Caki2 (cell line): ENCODE data around the gene STPG3. TPM values are rescaled to one million over a fixed set of nuclear protein-coding genes. Genes with fewer than 3 reads are reported as not detected.

Experiments
- DNase-seq: peaks from one replicate; pipeline ENCODE4 v3.0.0-alpha.2; 2015; ENCODE audit warnings: low read depth
- in situ Hi-C: cut with HindIII; loops from 2 replicates; pipeline ENCODE4 v1.10.0; 2016; ENCODE audit warnings: low sequenced_read_pairs, low pct_unique_long_range_greater_than_20kb, mixed read lengths
- total RNA-seq: library from RNA; depleted of rRNA; stranded (reverse); fragments of >200 nt; shearing (Covaris generic); gene quantifications from 2 replicates; pipeline ENCODE4 v1.2.3, GENCODE V29; 2014; ENCODE audit warnings: low replicate concordance; rRNA removed

The STPG3 gene
- total RNA-seq = not detected in 2 replicates

GRCh38 chr9:137251194-137251461 is at the start of gene STPG3:
TSS of gene STPG3 (plus strand) at chr9:137251286. CDS start at chr9:137251287, 1 bp downstream.
- DNase-seq = no peak

DNA sequence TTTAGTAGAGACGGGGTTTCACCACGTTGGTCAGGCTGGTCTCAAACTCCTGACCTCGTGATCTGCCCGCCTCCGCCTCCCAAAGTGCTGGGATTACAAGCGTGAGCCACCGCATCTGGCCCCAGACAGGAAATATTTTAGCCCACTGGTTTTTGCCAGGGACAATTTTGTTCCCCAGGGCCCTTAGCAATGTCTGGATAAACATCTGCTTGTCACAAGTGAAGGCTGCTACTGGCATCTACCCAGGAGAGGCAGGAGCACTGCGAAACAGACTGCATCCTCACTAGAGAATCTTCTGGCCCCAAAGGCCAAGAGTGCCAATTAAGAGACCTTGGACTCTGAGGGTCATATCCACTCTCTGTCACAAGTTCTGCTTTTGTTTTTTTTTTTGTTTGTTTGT is 48.1 kb upstream of the STPG3 start:
- DNase-seq = no peak
- in situ Hi-C loops = no loop called here

More at GRCh38 chr9:137251194-137251461, at the start of gene STPG3:
- in situ Hi-C loops = no loop called here

DNA sequence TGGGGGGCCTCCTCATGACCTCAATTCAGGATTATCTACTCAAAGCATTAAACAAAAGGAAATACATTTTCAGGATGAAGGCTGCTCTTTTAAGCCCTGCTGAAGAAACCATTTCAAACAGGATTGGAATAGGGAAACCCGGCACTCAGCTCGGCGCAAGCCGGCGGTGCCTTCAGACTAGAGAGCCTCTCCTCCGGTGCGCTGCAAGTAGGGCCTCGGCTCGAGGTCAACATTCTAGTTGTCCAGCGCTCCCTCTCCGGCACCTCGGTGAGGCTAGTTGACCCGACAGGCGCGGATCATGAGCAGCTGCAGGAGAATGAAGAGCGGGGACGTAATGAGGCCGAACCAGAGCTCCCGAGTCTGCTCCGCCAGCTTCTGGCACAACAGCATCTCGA is 46.4 kb upstream of the STPG3 start:
- no peak for DNase-seq
- in situ Hi-C loops = no loop called here

GRCh38 chr9:137205126-137206069 is 45.7 kb upstream of the STPG3 start, which contains the start of the genes NDOR1 and TMEM203:
TSS of gene NDOR1 (plus strand) at chr9:137205700. CDS start at chr9:137205778, 78 bp downstream.
TSS of gene TMEM203 (minus strand) at chr9:137205648. CDS start at chr9:137205414, 234 bp downstream.
- in situ Hi-C loops = no loop called here
- peak; percentile 66 for DNase-seq

GRCh38 chr9:137206602-137207001 is 44.5 kb upstream of the STPG3 start:
- in situ Hi-C loops = no loop called here
- DNase-seq = no peak

DNA sequence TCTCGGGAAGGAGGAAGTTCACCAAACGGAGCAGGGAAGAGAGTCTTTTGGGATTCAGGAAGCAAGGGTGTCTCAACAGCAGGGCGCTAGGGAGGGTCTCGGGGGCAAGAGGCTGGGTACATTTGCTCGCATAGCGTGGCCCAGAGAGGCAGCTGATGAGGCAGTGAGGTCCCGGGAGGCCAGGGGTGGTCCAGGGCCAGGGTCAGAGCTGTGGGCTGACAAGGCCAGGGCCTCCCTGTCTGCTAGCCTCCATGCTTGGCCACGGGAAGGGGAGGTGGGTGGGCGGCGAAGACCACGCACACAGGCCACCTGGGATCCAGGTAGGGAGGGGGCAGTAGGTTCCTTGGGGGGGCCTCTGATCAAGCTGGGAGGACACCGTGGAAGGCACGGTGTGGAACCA is 39.6 kb upstream of the STPG3 start:
- in situ Hi-C loops = no loop called here
- DNase-seq = no peak

- no peak for DNase-seq
- in situ Hi-C loops = no loop called here
Observed at GRCh38 chr9:137212520-137212919, 38.6 kb upstream of the STPG3 start.

DNA sequence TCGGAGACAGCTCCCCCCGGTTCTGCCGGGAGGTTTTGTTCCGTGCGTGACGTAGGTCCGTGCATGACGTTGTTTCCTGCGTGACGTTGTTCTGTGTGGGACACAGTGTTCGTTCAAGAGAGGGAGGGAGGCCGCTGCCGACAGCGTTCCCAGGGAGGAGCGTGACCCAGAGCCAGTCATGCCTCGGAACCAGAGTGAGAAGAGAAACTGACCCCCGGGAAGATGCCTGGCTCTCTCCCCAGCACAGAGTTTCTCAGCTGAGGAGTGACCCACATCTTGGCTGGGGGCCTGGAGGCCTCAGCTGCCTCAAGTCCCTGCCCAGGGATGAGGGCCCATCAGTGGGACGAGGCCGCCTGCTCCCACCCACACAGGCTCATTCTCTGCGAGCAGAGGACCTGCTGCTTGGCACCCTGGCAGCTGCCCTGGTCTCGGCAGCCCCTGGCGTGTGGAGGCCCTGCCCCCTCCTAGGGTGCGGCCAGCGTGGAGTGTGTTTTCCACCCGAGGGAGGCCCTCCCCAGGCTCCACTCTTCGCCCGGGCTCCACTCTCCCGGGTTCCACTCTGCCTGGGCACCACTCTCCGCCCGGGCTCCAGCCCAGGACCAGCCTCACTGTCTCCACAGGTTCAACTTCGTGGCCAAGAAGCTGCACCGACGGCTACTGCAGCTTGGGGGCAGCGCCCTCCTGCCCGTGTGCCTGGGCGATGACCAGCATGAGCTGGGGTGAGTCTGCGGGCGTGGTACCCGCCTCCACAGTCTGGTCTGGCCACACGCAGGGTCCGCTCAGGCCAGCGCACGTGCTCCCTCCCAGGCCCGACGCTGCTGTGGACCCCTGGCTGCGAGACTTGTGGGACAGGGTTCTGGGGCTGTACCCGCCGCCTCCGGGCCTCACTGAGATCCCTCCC is 37.7 kb upstream of the STPG3 start:
- in situ Hi-C loops = no loop called here
- DNase-seq = no peak

- in situ Hi-C loops = no loop called here
Observed at GRCh38 chr9:137214620-137215019, 36.5 kb upstream of the STPG3 start.

GRCh38 chr9:137215196-137215986 is 35.7 kb upstream of the STPG3 start:
- in situ Hi-C loops = no loop called here
- DNase-seq = no peak

More at GRCh38 chr9:137214620-137215019, 36.5 kb upstream of the STPG3 start:
- DNase-seq = no peak

DNA sequence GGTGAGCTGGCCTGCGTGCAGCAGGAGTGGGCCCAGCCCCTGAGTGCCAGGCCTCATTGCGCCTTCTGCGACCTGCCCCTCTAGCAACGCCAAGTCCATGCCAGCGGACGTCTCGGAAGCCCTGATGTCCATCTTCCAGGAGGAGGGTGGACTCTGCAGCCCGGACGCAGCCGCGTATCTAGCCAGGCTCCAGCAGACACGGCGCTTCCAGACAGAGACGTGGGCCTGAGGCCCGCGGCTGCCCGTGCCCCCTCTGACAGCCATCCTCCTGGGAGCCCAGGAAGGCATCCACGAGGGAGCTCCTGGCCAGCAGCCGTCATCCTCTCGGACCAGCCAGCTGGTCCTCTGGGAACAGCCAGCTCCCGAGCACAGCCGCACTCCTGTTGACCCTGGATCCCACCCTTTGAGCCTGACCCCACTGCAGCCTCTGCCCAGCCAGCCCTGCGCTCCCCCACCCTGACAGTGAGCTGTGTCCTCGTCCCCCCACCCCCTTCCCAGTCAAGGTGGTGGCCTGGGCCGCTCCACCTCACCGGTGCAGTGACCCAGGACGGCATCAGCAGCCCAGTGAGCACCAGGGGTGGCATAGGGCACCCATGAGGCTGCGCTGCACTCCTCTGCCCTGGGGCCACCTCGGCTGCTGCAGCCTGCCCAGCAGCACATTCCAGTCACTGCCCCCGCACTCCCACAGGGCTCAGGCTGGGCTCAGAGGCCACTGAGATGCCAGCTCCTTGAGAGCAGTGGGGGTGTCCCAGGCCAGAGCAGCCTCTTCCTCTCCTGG is 34.7 kb upstream of the STPG3 start:
- no peak for DNase-seq
- in situ Hi-C loops = no loop called here

GRCh38 chr9:137217276-137218211 is 33.5 kb upstream of the STPG3 start:
- peak; percentile 85 for DNase-seq
- in situ Hi-C loops = no loop called here

GRCh38 chr9:137218212-137218753 is 32.8 kb upstream of the STPG3 start:
- no peak for DNase-seq
- in situ Hi-C loops = no loop called here

DNA sequence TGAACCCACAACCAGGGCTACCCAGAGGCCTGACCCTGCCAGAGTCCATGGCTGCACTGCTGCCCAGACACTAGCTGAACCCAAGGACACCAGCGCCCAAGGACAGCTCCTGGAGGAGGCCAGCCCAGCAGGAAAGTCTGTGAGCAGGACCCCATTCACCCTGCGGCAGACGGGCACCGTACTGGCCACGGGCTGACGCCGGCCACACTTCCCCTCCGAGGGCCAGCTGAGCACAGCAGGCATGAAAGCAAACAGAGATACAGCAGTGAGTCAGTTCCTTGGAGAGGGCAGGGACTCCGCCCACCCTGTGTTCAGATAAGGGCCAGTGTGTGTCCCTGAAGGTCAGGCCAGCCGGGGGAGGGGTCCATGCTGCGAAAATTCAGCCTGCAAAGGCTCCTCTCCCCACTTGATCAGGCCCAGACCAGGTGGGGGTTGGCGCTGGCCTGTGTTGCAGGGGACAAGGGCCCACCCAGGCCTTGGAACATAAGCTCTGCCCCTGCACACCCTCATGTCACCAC is 32.3 kb upstream of the STPG3 start:
- peak; percentile 73 for DNase-seq
- in situ Hi-C loops = no loop called here

DNA sequence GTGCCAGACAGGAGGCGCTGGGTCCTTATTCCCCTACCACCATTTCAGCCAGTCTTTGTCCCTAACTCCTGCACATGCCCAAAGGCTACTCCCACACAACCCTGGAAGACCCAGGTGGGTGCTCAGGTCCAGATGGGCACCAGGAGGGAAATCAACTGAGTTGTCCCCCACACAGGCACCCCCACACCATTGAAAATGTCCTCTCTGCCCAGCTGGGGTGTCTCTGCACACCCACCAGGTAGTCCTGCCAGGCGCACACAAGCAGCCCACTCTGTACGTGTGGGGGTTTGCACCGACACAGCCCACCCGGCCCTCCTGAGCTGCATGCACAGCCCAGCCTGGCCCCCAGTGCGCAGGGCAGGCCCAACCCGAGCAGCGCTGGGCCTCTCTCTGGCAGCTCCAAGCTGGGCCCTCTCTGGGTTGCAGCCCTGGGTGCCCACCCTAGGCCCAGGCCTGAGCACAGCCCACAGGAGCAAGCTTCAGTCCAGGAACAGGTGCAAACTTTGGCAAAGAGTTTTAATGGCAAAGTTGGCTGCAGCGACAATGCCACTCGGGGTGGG is 31.2 kb upstream of the STPG3 start:
- no peak for DNase-seq
- in situ Hi-C loops = no loop called here
